ENCODE data around the gene SRSF9. TPM values are rescaled to one million over a fixed set of nuclear protein-coding genes. Genes with fewer than 3 reads are reported as not detected.

The SRSF9 gene
- total RNA-seq, 1 experiment from 2014 or later, result 158 TPM

DNA sequence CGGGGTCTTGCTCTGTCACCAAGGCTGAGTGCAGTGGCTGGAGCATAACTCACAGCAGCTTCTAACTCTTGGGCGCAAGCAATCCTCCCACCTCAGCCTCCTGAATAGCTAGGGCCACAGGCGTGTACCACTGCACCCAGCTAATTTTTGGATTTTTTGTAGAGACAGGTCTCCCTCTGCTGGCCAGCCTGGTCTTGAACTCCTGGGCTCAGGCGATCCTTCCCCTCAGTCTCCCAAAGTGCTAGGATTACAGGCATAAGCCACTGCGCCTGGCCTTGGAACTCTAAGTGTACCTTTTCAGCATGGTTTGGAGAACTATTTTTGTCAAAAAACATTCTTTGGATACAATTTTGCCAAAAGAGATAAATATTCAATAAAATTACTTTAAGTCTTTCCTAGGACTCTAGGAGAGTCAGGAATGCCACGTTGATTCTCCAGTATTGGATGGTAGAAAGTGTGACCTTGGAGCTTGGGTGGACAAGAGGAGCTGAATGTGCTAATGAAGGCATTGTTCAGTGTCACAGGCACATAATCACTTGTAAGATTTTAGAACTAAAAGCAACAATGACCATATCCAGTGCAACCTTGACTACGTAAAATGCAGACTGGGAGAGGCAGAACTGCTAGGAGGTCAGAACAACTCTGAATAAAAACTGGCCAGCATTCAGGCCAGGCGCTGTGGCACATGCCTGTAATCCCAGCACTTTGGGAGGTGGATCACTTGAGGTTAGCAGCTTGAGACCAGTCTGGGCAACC lies 2.8 kb downstream of the SRSF9 start:
- Histone ChIP-seq H3K4me1 (ENCODE audit: low read length) (peaks cover 31% of the 10 kb centered on the region), H3K4me2 (ENCODE audit: low read depth, low read length, poor library complexity, severe bottlenecking) (no peak overlapping the region), H2AFZ (ENCODE audit: low read length) (no peak overlapping the region), H3K9me3 (ENCODE audit: low read length) (no peaks in the 10 kb centered on the region), H4K20me1 (ENCODE audit: insufficient read depth, low read depth, low read length) (peaks cover 48% of the 10 kb centered on the region), H3K79me2 (ENCODE audit: low read length) (peaks cover 65% of the 10 kb centered on the region), H3K36me3 (ENCODE audit: insufficient read depth, low read length) (peaks cover 53% of the 10 kb centered on the region), H3K27me3 (ENCODE audit: low read length) (no peaks in the 10 kb centered on the region), H3K4me3 (ENCODE audit: low read length) (no peak overlapping the region), H3K27ac (ENCODE audit: low read length) (no peak overlapping the region), H3K9ac (ENCODE audit: low read length) (peak overlapping the region; percentile 18; the same call in 1 of the 2 replicates), H3K9me2 (replicated peaks; ENCODE audit: insufficient read depth, low read length) (no peaks in the 10 kb centered on the region)
- peak; percentile 83 for DNase-seq

DNA sequence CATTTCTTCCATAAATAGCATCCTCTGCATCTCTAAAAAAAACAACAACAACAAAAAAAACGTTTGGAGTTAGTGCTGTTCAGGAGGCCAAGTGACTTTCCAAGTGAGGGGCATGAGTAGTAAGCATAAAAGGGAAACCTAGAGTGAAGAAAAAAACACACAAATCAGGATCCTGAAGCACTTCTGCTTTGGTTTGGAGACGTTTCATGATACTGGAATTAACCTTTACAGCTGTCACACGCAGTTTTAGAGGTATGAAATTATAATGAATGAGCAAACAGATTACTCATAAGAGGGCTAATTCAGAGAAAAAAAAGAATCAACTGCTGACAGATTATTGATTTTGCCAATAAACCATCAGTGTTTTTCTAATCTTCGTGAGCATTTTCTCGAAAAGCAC lies 3.8 kb downstream of the SRSF9 start:
- Histone ChIP-seq H3K9ac (ENCODE audit: low read length) (no peak overlapping the region; the same call in 1 of the 2 replicates), H3K36me3 (ENCODE audit: insufficient read depth, low read length) (peaks cover 60% of the 10 kb centered on the region), H3K9me2 (replicated peaks; ENCODE audit: insufficient read depth, low read length) (no peaks in the 10 kb centered on the region), H3K27ac (ENCODE audit: low read length) (no peak overlapping the region), H3K27me3 (ENCODE audit: low read length) (no peaks in the 10 kb centered on the region), H3K9me3 (ENCODE audit: low read length) (no peaks in the 10 kb centered on the region), H3K4me2 (ENCODE audit: low read depth, low read length, poor library complexity, severe bottlenecking) (no peak overlapping the region), H3K4me3 (ENCODE audit: low read length) (no peak overlapping the region), H4K20me1 (ENCODE audit: insufficient read depth, low read depth, low read length) (peaks cover 48% of the 10 kb centered on the region), H3K4me1 (ENCODE audit: low read length) (peaks cover 31% of the 10 kb centered on the region), H3K79me2 (ENCODE audit: low read length) (peaks cover 65% of the 10 kb centered on the region), H2AFZ (ENCODE audit: low read length) (no peak overlapping the region)
- no peak for DNase-seq

DNA sequence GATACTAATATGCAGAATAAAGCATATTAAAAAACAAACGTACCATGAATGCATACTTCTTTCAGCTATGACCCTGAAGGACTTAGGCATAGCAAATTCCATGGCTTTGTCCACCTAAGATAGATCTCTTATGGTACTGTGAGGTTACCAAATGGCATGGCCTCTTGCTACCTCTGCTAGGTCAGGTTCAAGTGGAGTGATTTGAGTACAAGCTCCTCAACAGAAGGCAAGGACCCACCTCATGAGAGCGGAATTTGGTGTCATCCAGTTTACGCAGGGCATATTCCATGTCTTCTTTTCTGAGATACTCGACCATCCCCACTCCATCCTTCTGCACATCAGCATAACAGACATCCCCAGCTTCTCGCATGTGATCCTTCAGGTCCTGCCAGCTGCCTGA lies 5.8 kb downstream of the SRSF9 start:
- Histone ChIP-seq H3K79me2 (ENCODE audit: low read length) (peaks cover 58% of the 10 kb centered on the region), H3K27ac (ENCODE audit: low read length) (no peak overlapping the region), H3K9ac (ENCODE audit: low read length) (no peak overlapping the region), H3K4me3 (ENCODE audit: low read length) (no peak overlapping the region), H3K27me3 (ENCODE audit: low read length) (no peaks in the 10 kb centered on the region), H3K36me3 (ENCODE audit: insufficient read depth, low read length) (peaks cover 68% of the 10 kb centered on the region), H3K9me2 (replicated peaks; ENCODE audit: insufficient read depth, low read length) (no peaks in the 10 kb centered on the region), H2AFZ (ENCODE audit: low read length) (no peak overlapping the region), H3K4me2 (ENCODE audit: low read depth, low read length, poor library complexity, severe bottlenecking) (no peak overlapping the region), H3K9me3 (ENCODE audit: low read length) (no peaks in the 10 kb centered on the region), H4K20me1 (ENCODE audit: insufficient read depth, low read depth, low read length) (peaks cover 45% of the 10 kb centered on the region), H3K4me1 (ENCODE audit: low read length) (peaks cover 24% of the 10 kb centered on the region)
- no peak for DNase-seq

DNA sequence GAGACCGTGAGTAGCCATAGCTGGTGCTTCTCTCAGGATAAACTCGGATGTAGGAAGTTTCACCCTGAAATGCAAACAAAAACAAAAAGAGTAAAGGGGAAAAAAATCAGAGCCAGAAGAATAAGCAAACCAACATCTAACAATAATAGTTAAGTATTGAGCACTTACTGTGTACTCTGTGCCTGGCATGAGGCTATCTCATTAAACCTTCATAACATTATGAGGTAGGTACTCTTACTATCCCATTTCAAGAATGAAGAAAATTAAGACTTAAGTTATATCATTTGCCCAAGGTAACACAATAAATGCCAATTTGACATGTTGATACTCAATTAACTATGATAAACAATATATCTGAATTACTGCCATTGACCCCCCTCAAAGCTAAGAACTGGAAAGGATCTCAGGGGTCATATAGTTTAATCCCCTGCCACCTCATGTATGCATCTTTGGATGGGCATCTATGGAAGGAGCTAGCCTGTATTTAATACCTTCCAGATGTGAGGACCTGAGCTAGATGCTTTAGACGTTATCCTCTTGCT lies 7.4 kb downstream of the SRSF9 start:
- H4K20me1 ChIP-seq (ENCODE audit: insufficient read depth, low read depth, low read length), result peaks cover 30% of the 10 kb centered on the region
- H3K79me2 ChIP-seq (ENCODE audit: low read length), result peaks cover 42% of the 10 kb centered on the region
- no peak overlapping the region for H3K9ac ChIP-seq (ENCODE audit: low read length)
- H3K36me3 ChIP-seq (ENCODE audit: insufficient read depth, low read length), result peaks cover 68% of the 10 kb centered on the region
- H2AFZ ChIP-seq (ENCODE audit: low read length), result no peak overlapping the region
- H3K27ac ChIP-seq (ENCODE audit: low read length), result no peak overlapping the region
- H3K4me2 ChIP-seq (ENCODE audit: low read depth, low read length, poor library complexity, severe bottlenecking), result no peak overlapping the region
- no peak overlapping the region for H3K4me3 ChIP-seq (ENCODE audit: low read length)
- no peaks in the 10 kb centered on the region for H3K9me3 ChIP-seq (ENCODE audit: low read length)
- H3K27me3 ChIP-seq (ENCODE audit: low read length), result no peaks in the 10 kb centered on the region
- no peaks in the 10 kb centered on the region for H3K9me2 ChIP-seq (replicated peaks; ENCODE audit: insufficient read depth, low read length)
- DNase-seq, result no peak
- peaks cover 12% of the 10 kb centered on the region; the same call in 1 of the 2 replicates for H3K4me1 ChIP-seq (ENCODE audit: low read length)

DNA sequence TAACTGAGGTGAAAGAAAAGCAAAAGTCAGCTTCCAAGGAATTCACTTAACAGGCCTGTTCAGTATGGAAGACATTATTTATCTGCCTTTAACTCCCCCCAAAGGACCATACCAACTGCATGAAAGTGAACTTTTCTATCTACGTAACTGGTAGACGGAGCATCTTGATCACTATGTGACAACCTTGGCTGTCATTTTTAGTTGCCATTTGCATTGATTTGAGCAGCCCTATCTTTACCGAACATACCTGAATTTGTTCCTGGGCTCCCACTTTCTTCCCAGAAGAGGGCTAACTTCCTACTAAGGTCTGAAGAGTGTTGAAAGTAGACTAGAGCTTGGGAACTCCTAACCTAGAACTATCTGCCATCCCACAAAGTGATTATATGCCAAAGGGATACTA lies 9.4 kb downstream of the SRSF9 start:
- no peak overlapping the region for H3K9ac ChIP-seq (ENCODE audit: low read length)
- peaks cover 22% of the 10 kb centered on the region for H3K79me2 ChIP-seq (ENCODE audit: low read length)
- no peaks in the 10 kb centered on the region for H3K27me3 ChIP-seq (ENCODE audit: low read length)
- H4K20me1 ChIP-seq (ENCODE audit: insufficient read depth, low read depth, low read length), result peaks cover 10% of the 10 kb centered on the region; the same call in 1 of the 2 replicates
- peaks cover 62% of the 10 kb centered on the region for H3K36me3 ChIP-seq (ENCODE audit: insufficient read depth, low read length)
- H3K4me2 ChIP-seq (ENCODE audit: low read depth, low read length, poor library complexity, severe bottlenecking), result no peak overlapping the region
- H2AFZ ChIP-seq (ENCODE audit: low read length), result no peak overlapping the region
- no peak overlapping the region for H3K27ac ChIP-seq (ENCODE audit: low read length)
- no peak for DNase-seq
- no peaks in the 10 kb centered on the region for H3K9me3 ChIP-seq (ENCODE audit: low read length)
- H3K4me1 ChIP-seq (ENCODE audit: low read length), result no peaks in the 10 kb centered on the region
- no peaks in the 10 kb centered on the region for H3K9me2 ChIP-seq (replicated peaks; ENCODE audit: insufficient read depth, low read length)
- no peak overlapping the region for H3K4me3 ChIP-seq (ENCODE audit: low read length)

DNA sequence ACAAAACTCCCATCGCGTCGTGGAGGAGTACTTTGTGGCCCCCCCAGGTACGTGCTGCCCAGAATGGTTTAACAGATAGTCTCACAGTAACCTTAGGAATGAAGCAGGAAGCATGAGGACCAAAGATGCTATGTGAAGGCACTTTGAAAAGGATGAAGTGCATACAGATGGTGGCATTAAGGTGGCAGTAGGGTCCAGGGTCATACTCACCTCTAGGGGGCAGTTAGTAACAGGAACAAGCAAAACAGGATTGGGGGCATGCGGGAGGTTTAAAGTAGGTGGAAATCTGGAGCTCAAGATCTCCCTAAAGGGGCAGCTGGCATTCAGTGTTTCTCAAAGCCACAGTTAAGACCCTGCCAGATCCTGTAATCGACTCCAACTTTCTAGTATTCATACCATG lies 12.4 kb downstream of the SRSF9 start:
- no peaks in the 10 kb centered on the region for H3K4me1 ChIP-seq (ENCODE audit: low read length)
- no peak overlapping the region for H3K4me2 ChIP-seq (ENCODE audit: low read depth, low read length, poor library complexity, severe bottlenecking)
- no peak overlapping the region for H3K9ac ChIP-seq (ENCODE audit: low read length)
- no peak overlapping the region for H3K4me3 ChIP-seq (ENCODE audit: low read length)
- H3K79me2 ChIP-seq (ENCODE audit: low read length), result peaks cover 6% of the 10 kb centered on the region
- no peaks in the 10 kb centered on the region for H3K9me3 ChIP-seq (ENCODE audit: low read length)
- no peaks in the 10 kb centered on the region for H3K9me2 ChIP-seq (replicated peaks; ENCODE audit: insufficient read depth, low read length)
- H2AFZ ChIP-seq (ENCODE audit: low read length), result no peak overlapping the region
- no peaks in the 10 kb centered on the region for H3K27me3 ChIP-seq (ENCODE audit: low read length)
- peak; percentile 74 for DNase-seq
- peaks cover 5% of the 10 kb centered on the region; the same call in 1 of the 2 replicates for H4K20me1 ChIP-seq (ENCODE audit: insufficient read depth, low read depth, low read length)
- no peak overlapping the region for H3K27ac ChIP-seq (ENCODE audit: low read length)
- H3K36me3 ChIP-seq (ENCODE audit: insufficient read depth, low read length), result peaks cover 41% of the 10 kb centered on the region

DNA sequence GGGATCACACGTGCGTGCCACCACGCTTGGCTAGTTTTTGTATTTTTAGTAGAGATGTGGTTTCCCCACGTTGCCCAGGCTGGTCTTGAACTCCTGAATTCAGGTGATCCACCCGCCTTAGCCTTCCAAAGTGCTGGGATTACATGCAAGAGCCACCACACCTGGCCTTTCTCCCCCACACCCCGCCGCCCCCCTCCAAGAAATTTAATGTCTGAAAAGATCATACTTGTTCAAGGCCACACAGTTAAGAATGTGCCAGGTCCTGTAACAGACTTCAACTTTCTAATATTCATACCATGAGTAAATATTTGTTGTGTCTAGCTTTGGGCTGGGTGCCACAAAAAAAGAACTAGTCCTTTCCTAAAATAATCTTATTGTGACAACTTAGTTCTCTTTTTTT lies 14.2 kb downstream of the SRSF9 start:
- H3K27ac ChIP-seq (ENCODE audit: low read length), result no peak overlapping the region
- H3K4me1 ChIP-seq (ENCODE audit: low read length), result no peaks in the 10 kb centered on the region
- no peaks in the 10 kb centered on the region for H3K9me3 ChIP-seq (ENCODE audit: low read length)
- H2AFZ ChIP-seq (ENCODE audit: low read length), result no peak overlapping the region
- no peaks in the 10 kb centered on the region for H3K9me2 ChIP-seq (replicated peaks; ENCODE audit: insufficient read depth, low read length)
- peaks cover 12% of the 10 kb centered on the region for H3K79me2 ChIP-seq (ENCODE audit: low read length)
- no peak overlapping the region for H3K4me3 ChIP-seq (ENCODE audit: low read length)
- no peak overlapping the region for H3K4me2 ChIP-seq (ENCODE audit: low read depth, low read length, poor library complexity, severe bottlenecking)
- H4K20me1 ChIP-seq (ENCODE audit: insufficient read depth, low read depth, low read length), result peaks cover 5% of the 10 kb centered on the region; the same call in 1 of the 2 replicates
- H3K9ac ChIP-seq (ENCODE audit: low read length), result no peak overlapping the region
- H3K27me3 ChIP-seq (ENCODE audit: low read length), result no peaks in the 10 kb centered on the region
- H3K36me3 ChIP-seq (ENCODE audit: insufficient read depth, low read length), result peaks cover 32% of the 10 kb centered on the region
- no peak for DNase-seq

DNA sequence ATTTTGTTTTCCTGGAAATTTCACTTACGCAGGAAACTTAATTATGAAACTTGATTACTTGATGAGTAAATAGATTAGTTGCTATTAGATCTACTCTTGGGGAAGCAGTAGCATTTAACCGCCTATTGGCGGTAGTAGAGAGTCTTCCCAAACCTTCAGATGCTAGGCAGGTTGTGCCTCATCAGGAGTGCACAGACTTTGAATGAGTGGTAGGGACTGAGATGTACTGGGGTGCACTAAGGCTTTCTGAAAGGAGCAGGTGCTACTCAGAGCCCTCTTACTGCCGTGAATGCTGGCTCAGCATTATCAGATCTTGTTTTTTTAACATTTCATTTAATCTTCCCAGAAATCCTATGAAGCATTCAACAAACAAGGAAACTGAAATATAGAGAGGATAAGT lies 15.6 kb downstream of the SRSF9 start:
- peak; percentile 76 for DNase-seq

More for the DNA sequence above, 15.6 kb downstream of the SRSF9 start:
- Histone ChIP-seq H3K4me3 (ENCODE audit: low read length) (no peak overlapping the region), H4K20me1 (ENCODE audit: insufficient read depth, low read depth, low read length) (peaks cover 5% of the 10 kb centered on the region; the same call in 1 of the 2 replicates), H3K36me3 (ENCODE audit: insufficient read depth, low read length) (peaks cover 31% of the 10 kb centered on the region), H2AFZ (ENCODE audit: low read length) (no peak overlapping the region), H3K9me2 (replicated peaks; ENCODE audit: insufficient read depth, low read length) (no peaks in the 10 kb centered on the region), H3K27ac (ENCODE audit: low read length) (no peak overlapping the region), H3K4me2 (ENCODE audit: low read depth, low read length, poor library complexity, severe bottlenecking) (no peak overlapping the region), H3K9ac (ENCODE audit: low read length) (no peak overlapping the region), H3K4me1 (ENCODE audit: low read length) (no peaks in the 10 kb centered on the region), H3K9me3 (ENCODE audit: low read length) (no peaks in the 10 kb centered on the region), H3K79me2 (ENCODE audit: low read length) (peaks cover 23% of the 10 kb centered on the region), H3K27me3 (ENCODE audit: low read length) (no peaks in the 10 kb centered on the region)
